NCI-H460 (cell line): ENCODE data around the gene DDX49. TPM values are rescaled to one million over a fixed set of nuclear protein-coding genes. Genes with fewer than 3 reads are reported as not detected.
"Not testable (repeated sequence)": the region's sequence is repeated elsewhere in the genome, so short reads cannot be mapped to it uniquely, and the experiment has no call there.

Experiments
- DNase-seq: peaks from one replicate; pipeline ENCODE4 v3.0.0-alpha.2; 2016; ENCODE audit warnings: low read depth; ENCODE audit errors: extremely low read depth
- total RNA-seq: library from RNA; depleted of rRNA; stranded (reverse); fragments of >200 nt; shearing (Covaris generic); gene quantifications from 2 replicates; pipeline ENCODE4 v1.2.3, GENCODE V29; 2014

The DDX49 gene
- total RNA-seq, 1 experiment from 2014 or later: 41.5 TPM

GRCh38 chr19:18895038-18895823, 24.3 kb upstream of the DDX49 start:
- DNase-seq: peak; percentile 45

- no peak for DNase-seq
Observed at GRCh38 chr19:18895824-18896341, 23.6 kb upstream of the DDX49 start, which contains the start of gene CERS1. CERS1 (minus strand) TSS chr19:18896158; CDS start chr19:18896072, 86 bp downstream.

GRCh38 chr19:18896421-18896841, 23.1 kb upstream of the DDX49 start:
- no peak for DNase-seq

GRCh38 chr19:18897094-18898029, 22.2 kb upstream of the DDX49 start:
- DNase-seq: no peak

GRCh38 chr19:18898081-18898606, 21.4 kb upstream of the DDX49 start:
- no peak for DNase-seq

GRCh38 chr19:18898607-18899408, 20.7 kb upstream of the DDX49 start:
- no peak for DNase-seq

- no peak for DNase-seq
Observed at GRCh38 chr19:18899624-18900560, 19.6 kb upstream of the DDX49 start.

GRCh38 chr19:18900700-18901481, 18.6 kb upstream of the DDX49 start:
- no peak for DNase-seq

- DNase-seq: no peak
Observed at GRCh38 chr19:18901491-18901890, 18.0 kb upstream of the DDX49 start.

GRCh38 chr19:18902519-18902918, 17.0 kb upstream of the DDX49 start:
- not testable (repeated sequence) for DNase-seq

GRCh38 chr19:18903156-18904037, 16.1 kb upstream of the DDX49 start:
- no peak for DNase-seq

GRCh38 chr19:18904334-18905057, 15.0 kb upstream of the DDX49 start:
- no peak for DNase-seq

GRCh38 chr19:18905058-18905456, 14.5 kb upstream of the DDX49 start:
- no peak for DNase-seq

GRCh38 chr19:18905513-18906236, 13.8 kb upstream of the DDX49 start:
- no peak for DNase-seq

GRCh38 chr19:18906605-18907519, 12.7 kb upstream of the DDX49 start:
- DNase-seq: no peak
